Activated B cell treated with CpG ODN at 0.5 μM for 24 hours (primary cell): Measurements from ENCODE around the gene SETD5. TPM values are rescaled to one million over a fixed set of nuclear protein-coding genes. Genes with fewer than 3 reads are reported as not detected.

Experiments used
- ATAC-seq: fragments of 200-7000 bp; cut with Tn5 transposase; one replicate; pipeline ENCODE4 v1.10.0; 2021; ENCODE audit warnings: low read depth, mild to moderate bottlenecking, moderate library complexity
- CTCF ChIA-PET: fragments of 350-600 bp; sonication (Branson Sonifier 250); formaldehyde crosslinking; loops from one replicate; lab custom pipeline; 2021; ENCODE audit warnings: antibody characterized with exemption; lab: Charles Lee
- POLR2A ChIA-PET: fragments of 350-600 bp; sonication (Branson Sonifier 250); formaldehyde crosslinking; loops from one replicate; lab custom pipeline; 2021; ENCODE audit warnings: antibody characterized with exemption; lab: Charles Lee
- DNase-seq: peaks from one replicate; pipeline ENCODE4 v3.0.0; 2022
- H3K27ac Mint-ChIP-seq: one replicate; pipeline ENCODE4 v1.8.0; 2020; ENCODE audit warnings: mixed read lengths
- H3K27me3 Mint-ChIP-seq: one replicate; pipeline ENCODE4 v1.8.0; 2021; ENCODE audit warnings: mixed read lengths
- H3K36me3 Mint-ChIP-seq: one replicate; pipeline ENCODE4 v1.8.0; 2021; ENCODE audit warnings: low read depth, mixed read lengths
- H3K4me1 Mint-ChIP-seq: one replicate; pipeline ENCODE4 v1.8.0; 2021; ENCODE audit warnings: mixed read lengths
- H3K4me3 Mint-ChIP-seq: one replicate; pipeline ENCODE4 v1.8.0; 2020; ENCODE audit warnings: mild to moderate bottlenecking, mixed read lengths
- H3K9me3 Mint-ChIP-seq: one replicate; pipeline ENCODE4 v1.8.0; 2020; ENCODE audit warnings: mixed read lengths
- intact Hi-C: fragments of 100-400 bp; cut with micrococcal nuclease; formaldehyde crosslinking; loops from one replicate; pipeline ENCODE4 v1.15.1; 2024
- total RNA-seq: library from RNA; stranded (reverse); gene quantifications from 2 replicates; pipeline ENCODE4 v1.2.3, GENCODE V29; 2022
- TF ChIP-seq, protein P1 (sequence below): fragments of 200-600 bp; IDR thresholded peaks from one replicate; pipeline ENCODE4 v1.8.0; 2022; ENCODE audit warnings: antibody characterized with exemption, mild to moderate bottlenecking

The SETD5 gene
- total RNA-seq, 1 donor from 2014 or later = 162 TPM

DNA sequence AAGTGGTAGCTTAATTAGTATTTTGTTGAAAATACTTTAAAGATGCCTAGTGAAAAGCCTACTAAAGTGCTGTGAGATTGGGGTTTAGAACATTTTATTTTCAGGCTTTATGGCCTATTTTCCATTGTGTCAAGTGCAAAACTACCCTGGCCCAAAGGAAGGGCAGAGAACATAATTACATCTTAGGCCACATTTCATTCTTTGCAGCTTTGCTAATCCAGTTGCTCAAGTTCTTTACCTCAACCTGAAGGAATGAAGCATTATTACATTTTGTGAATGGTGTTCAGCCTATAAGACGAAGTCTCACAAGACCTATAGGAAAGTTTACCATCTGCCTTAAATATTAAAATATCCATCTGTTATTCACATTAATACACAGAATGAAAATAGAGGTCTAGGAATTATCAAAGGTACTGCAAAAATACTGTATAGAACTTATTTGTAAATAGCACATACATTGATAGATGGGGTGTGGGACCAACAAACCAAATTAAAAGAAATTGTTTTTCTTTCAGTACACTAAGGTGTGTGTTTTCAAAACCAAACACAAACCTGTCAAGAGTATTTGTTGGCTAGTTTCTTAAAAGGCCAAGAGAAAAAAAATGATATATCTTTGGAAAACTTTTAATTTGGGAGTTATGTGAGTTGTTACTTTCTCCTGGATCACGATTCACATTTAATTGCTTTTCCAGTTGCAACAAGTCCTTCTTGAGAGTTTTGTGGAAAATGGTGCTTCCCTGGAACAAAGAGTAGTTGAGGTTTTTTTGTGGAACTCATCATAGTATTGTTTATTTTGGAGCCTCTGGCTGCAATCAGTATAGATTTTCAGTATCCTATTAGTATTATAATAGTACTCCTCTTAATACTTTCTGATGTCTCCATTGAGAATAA lies 12.0 kb upstream of the SETD5 start:
- Mint-ChIP-seq H3K9me3 (no peaks in the 10 kb centered on the region), H3K4me1 (peaks cover 11% of the 10 kb centered on the region), H3K4me3 (no peak overlapping the region), H3K27me3 (no peaks in the 10 kb centered on the region), H3K27ac (no peak overlapping the region), H3K36me3 (peaks cover 86% of the 10 kb centered on the region)
- CTCF ChIA-PET = interaction anchor here (1.8 kb wide), 1 partner anchor 20 kb away, joined by 4 read pairs; no protein-coding TSS in a partner anchor
- intact Hi-C loops = loop anchor here (5.0 kb wide), 1 partner anchor 37 kb away; no protein-coding TSS in a partner anchor
- TF ChIP-seq, protein P1, sequence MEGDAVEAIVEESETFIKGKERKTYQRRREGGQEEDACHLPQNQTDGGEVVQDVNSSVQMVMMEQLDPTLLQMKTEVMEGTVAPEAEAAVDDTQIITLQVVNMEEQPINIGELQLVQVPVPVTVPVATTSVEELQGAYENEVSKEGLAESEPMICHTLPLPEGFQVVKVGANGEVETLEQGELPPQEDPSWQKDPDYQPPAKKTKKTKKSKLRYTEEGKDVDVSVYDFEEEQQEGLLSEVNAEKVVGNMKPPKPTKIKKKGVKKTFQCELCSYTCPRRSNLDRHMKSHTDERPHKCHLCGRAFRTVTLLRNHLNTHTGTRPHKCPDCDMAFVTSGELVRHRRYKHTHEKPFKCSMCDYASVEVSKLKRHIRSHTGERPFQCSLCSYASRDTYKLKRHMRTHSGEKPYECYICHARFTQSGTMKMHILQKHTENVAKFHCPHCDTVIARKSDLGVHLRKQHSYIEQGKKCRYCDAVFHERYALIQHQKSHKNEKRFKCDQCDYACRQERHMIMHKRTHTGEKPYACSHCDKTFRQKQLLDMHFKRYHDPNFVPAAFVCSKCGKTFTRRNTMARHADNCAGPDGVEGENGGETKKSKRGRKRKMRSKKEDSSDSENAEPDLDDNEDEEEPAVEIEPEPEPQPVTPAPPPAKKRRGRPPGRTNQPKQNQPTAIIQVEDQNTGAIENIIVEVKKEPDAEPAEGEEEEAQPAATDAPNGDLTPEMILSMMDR = no peak
- no peak for ATAC-seq
- DNase-seq = no peak
- POLR2A ChIA-PET = interaction anchor here (1.2 to 2.4 kb wide), 2 partner anchors 11 to 13 kb away, joined by 4 to 9 read pairs; no protein-coding TSS in a partner anchor

DNA sequence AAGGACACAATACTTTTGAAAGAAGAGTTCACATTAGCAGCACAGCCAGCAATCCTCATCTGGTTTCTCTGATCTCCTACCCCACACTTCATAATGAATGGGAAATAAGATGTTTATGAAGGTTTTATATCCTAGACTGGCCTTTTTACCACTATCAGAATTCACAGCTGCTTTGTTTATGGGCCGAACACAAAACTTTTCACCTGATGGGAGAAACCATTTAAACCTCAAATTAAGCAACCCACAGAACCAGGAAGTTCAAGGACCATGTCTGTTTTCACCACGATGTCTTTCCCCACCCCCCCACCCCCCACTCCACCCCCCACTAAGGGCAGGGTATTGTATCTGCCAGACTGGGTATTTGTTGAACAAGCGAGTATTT lies 11.3 kb upstream of the SETD5 start:
- H3K27me3 Mint-ChIP-seq = no peaks in the 10 kb centered on the region

DNA sequence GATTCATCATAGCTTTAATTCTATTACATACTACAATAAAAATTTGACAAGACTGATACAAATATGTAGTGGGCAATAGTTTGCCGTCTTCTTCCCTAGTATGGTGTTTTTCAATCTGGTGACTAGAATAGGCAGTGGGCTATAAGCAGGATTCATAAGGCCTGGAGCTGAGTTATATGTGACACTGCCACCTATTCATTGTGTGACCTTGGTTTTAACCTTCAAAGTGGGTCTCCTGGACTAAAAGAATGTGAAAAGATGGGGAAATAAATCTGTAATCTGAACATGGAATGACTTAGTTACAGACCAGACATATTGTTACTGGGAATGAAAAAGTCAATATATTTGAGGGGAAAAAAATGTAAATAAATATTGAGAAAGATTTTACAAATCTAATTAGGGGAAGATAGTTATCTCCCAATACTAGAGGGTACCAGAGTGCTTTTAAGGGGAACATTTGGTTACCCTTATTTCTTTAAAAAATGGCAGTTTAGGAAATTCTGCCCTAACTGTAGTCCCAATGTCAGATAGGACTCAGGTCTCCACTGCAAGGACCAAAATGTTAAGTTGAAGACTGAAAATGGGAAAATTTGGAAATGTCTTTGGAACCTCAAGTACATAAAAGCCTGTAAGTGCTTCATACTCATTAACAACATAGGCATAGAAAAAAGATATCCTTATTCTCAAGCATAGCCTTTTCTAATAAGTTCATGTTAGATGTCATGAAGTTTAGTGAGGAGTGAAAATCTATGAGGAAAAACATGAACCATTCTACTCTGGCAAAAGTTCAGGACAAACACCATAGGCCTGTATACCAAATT lies 10.7 kb upstream of the SETD5 start:
- ChIA-PET POLR2A (interaction anchor here (1.2 kb wide), 1 partner anchor 12 kb away, joined by 4 read pairs; no protein-coding TSS in a partner anchor), CTCF (interaction anchor here (1.8 kb wide), 1 partner anchor 18 kb away, joined by 4 read pairs; no protein-coding TSS in a partner anchor)
- H3K4me1 Mint-ChIP-seq = peaks cover 19% of the 10 kb centered on the region
- H3K4me3 Mint-ChIP-seq = no peak overlapping the region
- TF ChIP-seq, protein P1 = no peak
- H3K27ac Mint-ChIP-seq = peak overlapping the region; percentile 41
- intact Hi-C loops = loop anchor here (5.0 kb wide), 1 partner anchor 36 kb away; no protein-coding TSS in a partner anchor
- ATAC-seq (no peak), DNase-seq (no peak)
- H3K36me3 Mint-ChIP-seq = peaks cover 91% of the 10 kb centered on the region
- no peaks in the 10 kb centered on the region for H3K27me3 Mint-ChIP-seq
- no peaks in the 10 kb centered on the region for H3K9me3 Mint-ChIP-seq

More for the DNA sequence above, 11.3 kb upstream of the SETD5 start:
- peaks cover 14% of the 10 kb centered on the region for H3K4me1 Mint-ChIP-seq
- intact Hi-C loops = loop anchor here (5.0 kb wide), 1 partner anchor 36 kb away; no protein-coding TSS in a partner anchor
- no peak for ATAC-seq
- TF ChIP-seq, protein P1 = no peak
- H3K27ac Mint-ChIP-seq = no peak overlapping the region
- H3K9me3 Mint-ChIP-seq = no peaks in the 10 kb centered on the region
- peaks cover 88% of the 10 kb centered on the region for H3K36me3 Mint-ChIP-seq
- POLR2A ChIA-PET = interaction anchor here (1.2 kb wide), 1 partner anchor 13 kb away, joined by 4 read pairs; no protein-coding TSS in a partner anchor
- H3K4me3 Mint-ChIP-seq = no peak overlapping the region
- CTCF ChIA-PET = interaction anchor here (1.8 kb wide), 1 partner anchor 19 kb away, joined by 4 read pairs; no protein-coding TSS in a partner anchor
- no peak for DNase-seq

DNA sequence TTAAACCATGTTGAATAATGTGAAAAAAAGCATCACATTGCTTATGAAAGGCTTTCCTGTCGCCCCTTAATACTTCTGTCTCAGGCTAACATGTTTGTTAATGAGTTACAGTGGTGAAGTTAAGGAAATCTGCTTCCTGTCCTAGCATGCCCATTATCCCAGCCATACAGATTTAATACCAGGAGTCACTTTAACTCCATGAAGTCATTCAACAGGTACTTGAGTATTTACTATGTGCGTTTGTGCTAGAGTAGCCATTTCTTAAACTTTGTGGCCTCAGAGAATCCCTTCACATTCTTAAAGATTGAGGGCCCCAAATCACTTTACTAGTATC lies 10.1 kb upstream of the SETD5 start:
- DNase-seq = no peak
- POLR2A ChIA-PET = no interaction called here
- Mint-ChIP-seq H3K36me3 (peaks cover 95% of the 10 kb centered on the region), H3K4me3 (no peak overlapping the region), H3K4me1 (peaks cover 25% of the 10 kb centered on the region), H3K9me3 (no peaks in the 10 kb centered on the region), H3K27me3 (no peaks in the 10 kb centered on the region), H3K27ac (no peak overlapping the region)
- intact Hi-C loops = loop anchor here (5.0 kb wide), 1 partner anchor 35 kb away; no protein-coding TSS in a partner anchor
- ATAC-seq = no peak
- CTCF ChIA-PET = no interaction called here
- TF ChIP-seq, protein P1 = no peak
